ENCODE data around the gene TMEM250. TPM values are rescaled to one million over a fixed set of nuclear protein-coding genes. Genes with fewer than 3 reads are reported as not detected.

Gene TMEM250
- total RNA-seq, 1 experiment from 2014 or later: 37.5 TPM

DNA sequence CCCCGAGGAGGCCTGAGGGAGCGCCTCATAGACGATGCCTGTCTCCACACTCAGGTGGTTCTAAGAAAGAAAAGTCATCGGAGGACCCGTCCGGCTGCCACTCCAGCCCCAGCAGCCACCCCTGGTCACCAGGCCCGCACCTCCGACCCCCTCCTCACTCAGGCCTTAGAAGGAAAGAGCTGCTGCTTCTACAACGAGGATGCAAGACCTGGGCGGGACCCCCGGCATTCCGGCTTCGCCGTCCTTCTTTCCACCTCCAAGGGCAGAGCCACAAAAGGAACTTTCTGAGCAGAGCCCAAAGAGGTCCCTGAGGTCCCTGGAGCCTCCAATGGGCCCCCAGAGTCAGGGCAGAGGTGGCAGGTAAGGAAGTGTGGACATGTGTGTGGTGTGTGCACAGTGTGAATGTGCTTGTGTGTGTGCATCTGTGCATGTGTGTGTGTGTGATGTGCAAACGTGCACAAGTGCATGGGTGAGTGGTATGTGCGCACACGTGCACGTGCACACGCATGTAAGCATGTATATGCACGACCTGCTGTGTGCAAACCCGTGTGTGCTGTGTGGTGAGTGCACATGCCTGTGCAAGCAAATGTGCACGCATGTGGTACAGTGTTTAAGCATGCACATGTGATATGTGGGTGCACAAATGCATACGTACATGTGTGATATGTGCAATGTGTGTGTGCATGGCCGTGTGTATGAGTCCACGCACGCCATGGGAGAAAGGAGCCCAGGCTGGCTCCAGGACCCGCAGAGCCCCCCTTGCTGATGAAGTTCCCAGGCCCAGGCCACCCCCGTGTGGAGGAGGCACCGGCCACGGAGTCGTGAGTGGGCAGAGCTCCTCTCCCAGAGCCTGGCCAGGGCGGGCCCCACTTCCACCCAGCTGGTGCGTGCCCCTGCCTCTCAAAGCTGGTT lies 27.7 kb upstream of the TMEM250 start:
- intact Hi-C loops (cut with micrococcal nuclease): no loop called here
- BruUV-seq (replicated peaks): no TSS peak
- no peaks in the 10 kb centered on the region for H4K20me1 ChIP-seq (ENCODE audit: insufficient read depth)
- H3K4me1 ChIP-seq (ENCODE audit: control insufficient read depth in 1 of 2, insufficient read depth in 2 of 2, low read length in 2 of 2): no peaks in the 10 kb centered on the region
- no peaks in the 10 kb centered on the region for H3K36me3 ChIP-seq (ENCODE audit: control insufficient read depth in 1 of 2, insufficient read depth in 2 of 2, low read length in 2 of 2)
- POLR2A ChIA-PET: no interaction called here
- H2AFZ ChIP-seq (ENCODE audit: low read depth, low read length, poor library complexity, severe bottlenecking): no peak overlapping the region
- no peaks in the 10 kb centered on the region for H3K9me3 ChIP-seq (ENCODE audit: control insufficient read depth in 1 of 2, insufficient read depth in 1 of 2, low read depth in 1 of 2, low read length in 2 of 2)
- CTCF ChIA-PET: no interaction called here
- RAD21 ChIA-PET (ENCODE audit: low non-redundant PET in 1 of 2, low total read pairs in 2 of 2, uncharacterized antibody in 2 of 2, unreplicated experiment in 2 of 2): no interaction called here
- DNase-seq (ENCODE audit: low read depth, low spot score): no peak
- H3K79me2 ChIP-seq (ENCODE audit: insufficient read depth, low read length): no peaks in the 10 kb centered on the region
- no peak overlapping the region for H3K27ac ChIP-seq (ENCODE audit: low read depth, low read length)
- no peak overlapping the region for H3K4me3 ChIP-seq (replicated peaks in 1 of 2; ENCODE audit: low read depth in 1 of 2, low read length in 2 of 2)
- no peak overlapping the region for H3K4me2 ChIP-seq (ENCODE audit: low read length)
- ATAC-seq: no peak
- H3K9ac ChIP-seq (ENCODE audit: low read length): no peak overlapping the region
- TF ChIP-seq FOSL1 (IDR thresholded peaks at IDR 0.05; ENCODE audit: low read depth) (no peak), POLR2AphosphoS5 (IDR thresholded peaks at IDR 0.05; ENCODE audit: low read depth, low read length) (no peak), CBX3 (IDR thresholded peaks at IDR 0.05; ENCODE audit: low read depth) (no peak), ZNF274 (IDR thresholded peaks at IDR 0.05; ENCODE audit: low read depth, low read length) (no peak), EZH2 (IDR thresholded peaks at IDR 0.05) (no peak), CEBPB (IDR thresholded peaks at IDR 0.05; ENCODE audit: low read depth) (no peak), SIN3A (IDR thresholded peaks at IDR 0.05; ENCODE audit: low read depth) (no peak), RAD21 (IDR thresholded peaks at IDR 0.05; ENCODE audit: low read depth) (no peak), SRF (IDR thresholded peaks at IDR 0.05; ENCODE audit: low read depth) (no peak), SP1 (IDR thresholded peaks at IDR 0.05; ENCODE audit: low read depth) (no peak), YY1 (IDR thresholded peaks at IDR 0.05; ENCODE audit: extremely low read depth, insufficient replicate concordance, low read depth, low read length) (no peak), JUND (IDR thresholded peaks at IDR 0.05) (no peak), EGR1 (IDR thresholded peaks at IDR 0.05; ENCODE audit: low read depth) (no peak), EZH2phosphoT487 (IDR thresholded peaks at IDR 0.05; ENCODE audit: borderline replicate concordance) (no peak), POLR2A (IDR thresholded peaks at IDR 0.05; ENCODE audit: borderline replicate concordance, extremely low read depth, insufficient read depth, insufficient read length) (no peak)
- TF ChIP-seq, protein P1, sequence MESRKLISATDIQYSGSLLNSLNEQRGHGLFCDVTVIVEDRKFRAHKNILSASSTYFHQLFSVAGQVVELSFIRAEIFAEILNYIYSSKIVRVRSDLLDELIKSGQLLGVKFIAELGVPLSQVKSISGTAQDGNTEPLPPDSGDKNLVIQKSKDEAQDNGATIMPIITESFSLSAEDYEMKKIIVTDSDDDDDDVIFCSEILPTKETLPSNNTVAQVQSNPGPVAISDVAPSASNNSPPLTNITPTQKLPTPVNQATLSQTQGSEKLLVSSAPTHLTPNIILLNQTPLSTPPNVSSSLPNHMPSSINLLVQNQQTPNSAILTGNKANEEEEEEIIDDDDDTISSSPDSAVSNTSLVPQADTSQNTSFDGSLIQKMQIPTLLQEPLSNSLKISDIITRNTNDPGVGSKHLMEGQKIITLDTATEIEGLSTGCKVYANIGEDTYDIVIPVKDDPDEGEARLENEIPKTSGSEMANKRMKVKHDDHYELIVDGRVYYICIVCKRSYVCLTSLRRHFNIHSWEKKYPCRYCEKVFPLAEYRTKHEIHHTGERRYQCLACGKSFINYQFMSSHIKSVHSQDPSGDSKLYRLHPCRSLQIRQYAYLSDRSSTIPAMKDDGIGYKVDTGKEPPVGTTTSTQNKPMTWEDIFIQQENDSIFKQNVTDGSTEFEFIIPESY (IDR thresholded peaks at IDR 0.05; ENCODE audit: extremely low read depth, insufficient replicate concordance, low read length): no peak
- TF ChIP-seq, protein P2, sequence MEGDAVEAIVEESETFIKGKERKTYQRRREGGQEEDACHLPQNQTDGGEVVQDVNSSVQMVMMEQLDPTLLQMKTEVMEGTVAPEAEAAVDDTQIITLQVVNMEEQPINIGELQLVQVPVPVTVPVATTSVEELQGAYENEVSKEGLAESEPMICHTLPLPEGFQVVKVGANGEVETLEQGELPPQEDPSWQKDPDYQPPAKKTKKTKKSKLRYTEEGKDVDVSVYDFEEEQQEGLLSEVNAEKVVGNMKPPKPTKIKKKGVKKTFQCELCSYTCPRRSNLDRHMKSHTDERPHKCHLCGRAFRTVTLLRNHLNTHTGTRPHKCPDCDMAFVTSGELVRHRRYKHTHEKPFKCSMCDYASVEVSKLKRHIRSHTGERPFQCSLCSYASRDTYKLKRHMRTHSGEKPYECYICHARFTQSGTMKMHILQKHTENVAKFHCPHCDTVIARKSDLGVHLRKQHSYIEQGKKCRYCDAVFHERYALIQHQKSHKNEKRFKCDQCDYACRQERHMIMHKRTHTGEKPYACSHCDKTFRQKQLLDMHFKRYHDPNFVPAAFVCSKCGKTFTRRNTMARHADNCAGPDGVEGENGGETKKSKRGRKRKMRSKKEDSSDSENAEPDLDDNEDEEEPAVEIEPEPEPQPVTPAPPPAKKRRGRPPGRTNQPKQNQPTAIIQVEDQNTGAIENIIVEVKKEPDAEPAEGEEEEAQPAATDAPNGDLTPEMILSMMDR (IDR thresholded peaks at IDR 0.05 in 2 of 3, conservative IDR thresholded peaks at IDR 0.05 in 1 of 3; ENCODE audit: borderline replicate concordance in 1 of 3, insufficient read depth in 1 of 3, low read depth in 2 of 3, low read length in 2 of 3): no peak
- TF ChIP-seq, protein P3, sequence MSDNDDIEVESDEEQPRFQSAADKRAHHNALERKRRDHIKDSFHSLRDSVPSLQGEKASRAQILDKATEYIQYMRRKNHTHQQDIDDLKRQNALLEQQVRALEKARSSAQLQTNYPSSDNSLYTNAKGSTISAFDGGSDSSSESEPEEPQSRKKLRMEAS (IDR thresholded peaks at IDR 0.05): no peak
- H3K9me2 ChIP-seq (ENCODE audit: insufficient read depth): no peaks in the 10 kb centered on the region
- H3K27me3 ChIP-seq (ENCODE audit: insufficient read depth, low read length): no peaks in the 10 kb centered on the region
